Esophagus muscularis mucosa (tissue), 4 donors: Measurements from ENCODE around the gene NEK2.

Experiments
- CTCF ChIP-seq, 3 experiments: fragments of 200-600 bp in 2 of 3; fragments of 450-650 bp in 1 of 3; sonication (generic) in 2 of 3; IDR thresholded peaks; one replicate each; pipeline ENCODE4 v1.5.1; 2017 to 2019; ENCODE audit warnings: antibody characterized with exemption in 3 of 3, mild to moderate bottlenecking in 2 of 3, moderate library complexity in 1 of 3
- EP300 ChIP-seq: sonication (generic); formaldehyde crosslinking; IDR thresholded peaks from one replicate; pipeline ENCODE4 v1.6.1; 2017; ENCODE audit warnings: antibody characterized with exemption
- POLR2A ChIP-seq: fragments of 450-650 bp; IDR thresholded peaks from one replicate; pipeline ENCODE4 v1.6.1; 2017; ENCODE audit warnings: antibody characterized with exemption, moderate library complexity, mild to moderate bottlenecking, low read depth
- POLR2AphosphoS5 ChIP-seq, 2 donors: sonication (generic); formaldehyde crosslinking; IDR thresholded peaks; one replicate each; pipeline ENCODE4 v1.6.1; 2017; ENCODE audit warnings: antibody characterized with exemption in 2 of 2

DNA sequence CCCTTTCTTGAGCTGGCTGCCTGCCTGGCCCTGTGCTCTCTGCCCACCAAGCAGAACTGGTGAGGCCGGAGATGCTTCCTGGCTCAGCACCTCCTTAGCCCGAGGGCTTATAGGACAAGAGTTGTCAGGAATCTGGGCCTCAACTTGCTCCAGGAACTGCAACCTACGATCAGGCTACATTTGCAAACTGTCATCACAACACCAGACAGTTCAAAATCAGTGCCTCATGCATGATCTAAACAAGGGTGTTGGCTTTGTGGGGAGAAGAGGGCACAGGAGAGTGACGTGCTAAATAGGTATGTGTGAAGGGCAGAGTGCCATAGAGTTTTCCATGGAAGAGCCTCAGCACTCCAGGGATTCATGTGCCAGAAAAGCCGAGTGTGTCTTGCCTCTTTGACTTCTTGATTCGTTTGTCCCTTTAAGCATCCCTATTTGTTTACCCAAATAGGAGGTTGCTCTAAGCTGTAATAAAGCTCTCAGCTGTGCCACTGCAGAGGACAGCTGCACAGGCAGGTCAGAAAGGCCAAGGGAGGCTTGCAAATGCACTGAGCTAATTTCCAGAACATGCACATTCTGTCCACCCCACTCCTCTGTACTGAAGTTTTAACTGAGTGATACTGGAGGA is 30.2 kb upstream of the NEK2 start:
- TF ChIP-seq CTCF (IDR thresholded peaks at IDR 0.05) (no peak), POLR2AphosphoS5 (IDR thresholded peaks at IDR 0.05) (no peak), EP300 (no peak), POLR2A (no peak)
